PC-3 (cell line): ENCODE measurements around the gene ZNF385A.

ENCODE experiments used
- CTCF ChIP-seq: fragments of 300-600 bp; sonication (generic); conservative IDR thresholded peaks from 2 replicates; pipeline ENCODE4 v1.5.1; 2017; ENCODE audit warnings: antibody characterized with exemption, low read depth, mild to moderate bottlenecking, low read length
- EZH2 ChIP-seq: fragments of 300-600 bp; sonication (generic); IDR thresholded peaks from one replicate; pipeline ENCODE4 v1.6.1; 2017; ENCODE audit warnings: antibody characterized with exemption, mild to moderate bottlenecking, low read length; ENCODE audit not compliant: unreplicated experiment
- EZH2phosphoT487 ChIP-seq: fragments of 300-600 bp; sonication (generic); IDR thresholded peaks from 2 replicates; pipeline ENCODE4 v1.6.1; 2018; ENCODE audit warnings: mild to moderate bottlenecking, antibody characterized with exemption, low read length, borderline replicate concordance

GRCh38 chr12:54324617-54325441 is 59.7 kb downstream of the ZNF385A start, which contains the start of gene COPZ1:
- TF ChIP-seq CTCF (peak; percentile 86), EZH2phosphoT487 (no peak), EZH2 (no peak)
